K562 (cell line): Measurements from ENCODE around the gene SLC9B1. TPM values are rescaled to one million over a fixed set of nuclear protein-coding genes. Genes with fewer than 3 reads are reported as not detected.

ENCODE experiments used
- ARID1B ChIP-seq: fragments of 450-650 bp; IDR thresholded peaks from 2 replicates; pipeline ENCODE4 v1.6.1; 2016; ENCODE audit warnings: antibody characterized with exemption, mild to moderate bottlenecking, inconsistent platforms
- DMBX1 ChIP-seq: fragments of 250-450 bp; sonication (Bioruptor Pico); IDR thresholded peaks from 2 replicates; pipeline ENCODE4 v1.8.0; 2022; ENCODE audit warnings: inconsistent platforms, mild to moderate bottlenecking, moderate library complexity, borderline replicate concordance
- KHSRP ChIP-seq: fragments of 450-650 bp; IDR thresholded peaks from 2 replicates; pipeline ENCODE4 v1.6.1; 2017
- MAFF ChIP-seq: IDR thresholded peaks from 2 replicates; pipeline ENCODE4 v1.6.1; 2012; ENCODE audit warnings: low read length, improper control_type of control experiment
- MTF1 ChIP-seq: fragments of 250-450 bp; sonication (Bioruptor Pico); IDR thresholded peaks from 2 replicates; pipeline ENCODE4 v1.9.0; 2021; ENCODE audit warnings: moderate library complexity, mild to moderate bottlenecking, inconsistent platforms, borderline replicate concordance
- ZNF347 ChIP-seq: fragments of 450-650 bp; formaldehyde crosslinking; IDR thresholded peaks from 2 replicates; pipeline ENCODE4 v1.4.0; 2020; ENCODE audit warnings: low read depth, mild to moderate bottlenecking, moderate library complexity
- ZNF696 ChIP-seq: fragments of 250-450 bp; sonication (Bioruptor Pico); conservative IDR thresholded peaks from 2 replicates; pipeline ENCODE4 v1.4.0; 2020; ENCODE audit warnings: mild to moderate bottlenecking, moderate library complexity
- polyA plus RNA-seq, 8 experiments: library from polyadenylated mRNA; depleted of rRNA in 4 of 8; stranded (reverse) in 5 of 8; unstranded in 3 of 8; fragments of >200 nt; fragmentation: Nextera tagmentation in 2 of 8; fragmentation: Illumina TruSeq in 1 of 8; extraction: Ambion mirVana in 2 of 8; extraction: Trizol in 1 of 8; gene quantifications; 2 replicates each; pipeline versions ENCODE4 v1.2.1 to v1.2.3, GENCODE V29; 2011 to 2014; ENCODE audit warnings: inconsistent platforms in 1 of 8, missing spikeins in 1 of 8
- total RNA-seq, 7 experiments: library from RNA; depleted of rRNA in 6 of 7; stranded (reverse); fragments of >200 nt in 6 of 7; fragmentation: Illumina TruSeq in 2 of 7; extraction: Trizol in 2 of 7; gene quantifications; 2 replicates each; pipeline versions ENCODE4 v1.2.1 to v1.2.3, GENCODE V29; 2011 to 2021; ENCODE audit warnings: low replicate concordance in 1 of 7
- TF ChIP-seq, protein P1 (sequence below), 2 experiments: IDR thresholded peaks; 2 replicates each; pipeline ENCODE4 v1.6.1; 2011; ENCODE audit warnings: borderline replicate concordance in 1 of 2, control low read depth in 1 of 2, low read depth in 1 of 2, low read length in 1 of 2, mild to moderate bottlenecking in 1 of 2, mixed read lengths in 1 of 2, moderate library complexity in 1 of 2; ENCODE audit not compliant: insufficient read depth in 1 of 2, insufficient read length in 1 of 2, poor library complexity in 1 of 2, severe bottlenecking in 1 of 2; ENCODE audit errors: extremely low read depth in 1 of 2
- TF ChIP-seq, protein P2 (sequence below), 2 experiments: IDR thresholded peaks in 1 of 2; conservative IDR thresholded peaks in 1 of 2; 2 replicates each; pipeline ENCODE4 v1.6.1; 2016; ENCODE audit warnings: low read depth in 2 of 2, mild to moderate bottlenecking in 1 of 2, missing compliant biosample characterization in 1 of 2, missing genetic modification characterization in 1 of 2, moderate library complexity in 1 of 2

The SLC9B1 gene
- total and polyA plus RNA-seq, 9 of the 15 experiments (the other 6 are each of a cell fraction or from before 2014, with no cell fraction given): 0.21 to 1.3 (median 0.51) TPM

DNA sequence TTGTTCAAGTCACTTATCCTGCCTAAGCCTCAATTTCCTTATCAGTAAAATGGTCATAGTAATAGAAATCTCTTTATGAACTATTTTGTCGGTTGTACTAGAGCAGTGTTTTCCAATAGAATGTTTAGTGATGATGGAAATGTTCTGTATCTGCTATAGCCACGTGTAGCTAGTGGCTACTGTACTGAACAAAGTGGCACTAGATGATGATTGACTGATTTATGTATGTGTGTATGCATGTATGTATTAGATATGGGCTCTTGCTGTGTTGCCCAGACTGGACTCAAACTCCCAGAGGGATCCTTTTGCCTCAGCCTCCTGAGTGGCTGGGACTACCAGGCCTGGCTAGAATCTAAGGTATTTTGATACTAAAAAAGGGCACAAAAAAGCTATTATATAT is 24.7 kb upstream of the SLC9B1 start (continued):
- TF ChIP-seq, protein P1, sequence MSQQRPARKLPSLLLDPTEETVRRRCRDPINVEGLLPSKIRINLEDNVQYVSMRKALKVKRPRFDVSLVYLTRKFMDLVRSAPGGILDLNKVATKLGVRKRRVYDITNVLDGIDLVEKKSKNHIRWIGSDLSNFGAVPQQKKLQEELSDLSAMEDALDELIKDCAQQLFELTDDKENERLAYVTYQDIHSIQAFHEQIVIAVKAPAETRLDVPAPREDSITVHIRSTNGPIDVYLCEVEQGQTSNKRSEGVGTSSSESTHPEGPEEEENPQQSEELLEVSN (IDR thresholded peaks at IDR 0.05; ENCODE audit: borderline replicate concordance in 1 of 2, extremely low read depth in 1 of 2, insufficient read depth in 1 of 2, insufficient read length in 1 of 2, low read depth in 1 of 2, low read length in 1 of 2, poor library complexity in 1 of 2, severe bottlenecking in 1 of 2): no peak
- TF ChIP-seq MAFF: no peak
- no peak for TF ChIP-seq DMBX1 (CRISPR knock-in tag)
- TF ChIP-seq ZNF347 (CRISPR knock-in tag): no peak
- TF ChIP-seq ZNF696 (CRISPR knock-in tag): no peak
- no peak for TF ChIP-seq KHSRP
- TF ChIP-seq, protein P2, sequence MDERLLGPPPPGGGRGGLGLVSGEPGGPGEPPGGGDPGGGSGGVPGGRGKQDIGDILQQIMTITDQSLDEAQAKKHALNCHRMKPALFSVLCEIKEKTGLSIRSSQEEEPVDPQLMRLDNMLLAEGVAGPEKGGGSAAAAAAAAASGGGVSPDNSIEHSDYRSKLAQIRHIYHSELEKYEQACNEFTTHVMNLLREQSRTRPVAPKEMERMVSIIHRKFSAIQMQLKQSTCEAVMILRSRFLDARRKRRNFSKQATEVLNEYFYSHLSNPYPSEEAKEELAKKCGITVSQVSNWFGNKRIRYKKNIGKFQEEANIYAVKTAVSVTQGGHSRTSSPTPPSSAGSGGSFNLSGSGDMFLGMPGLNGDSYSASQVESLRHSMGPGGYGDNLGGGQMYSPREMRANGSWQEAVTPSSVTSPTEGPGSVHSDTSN (CRISPR knock-in tag; IDR thresholded peaks at IDR 0.05; ENCODE audit: low read depth): no peak
- TF ChIP-seq, protein P2 (tag; conservative IDR thresholded peaks at IDR 0.05; ENCODE audit: low read depth): peak; percentile 80
- no peak for TF ChIP-seq MTF1 (CRISPR knock-in tag)
- peak; percentile 63 for TF ChIP-seq ARID1B
- TF ChIP-seq, all 486 proteins: peak for 10
